GM18907 (cell line): Measurements from ENCODE around the gene PC.

Source experiments
- ATAC-seq: cut with Tn5 transposase; IDR thresholded peaks from one replicate; pipeline ENCODE4 v1.9.1; 2021; ENCODE audit warnings: mild to moderate bottlenecking, moderate library complexity; ENCODE audit not compliant: unreplicated experiment

Gene PC

DNA sequence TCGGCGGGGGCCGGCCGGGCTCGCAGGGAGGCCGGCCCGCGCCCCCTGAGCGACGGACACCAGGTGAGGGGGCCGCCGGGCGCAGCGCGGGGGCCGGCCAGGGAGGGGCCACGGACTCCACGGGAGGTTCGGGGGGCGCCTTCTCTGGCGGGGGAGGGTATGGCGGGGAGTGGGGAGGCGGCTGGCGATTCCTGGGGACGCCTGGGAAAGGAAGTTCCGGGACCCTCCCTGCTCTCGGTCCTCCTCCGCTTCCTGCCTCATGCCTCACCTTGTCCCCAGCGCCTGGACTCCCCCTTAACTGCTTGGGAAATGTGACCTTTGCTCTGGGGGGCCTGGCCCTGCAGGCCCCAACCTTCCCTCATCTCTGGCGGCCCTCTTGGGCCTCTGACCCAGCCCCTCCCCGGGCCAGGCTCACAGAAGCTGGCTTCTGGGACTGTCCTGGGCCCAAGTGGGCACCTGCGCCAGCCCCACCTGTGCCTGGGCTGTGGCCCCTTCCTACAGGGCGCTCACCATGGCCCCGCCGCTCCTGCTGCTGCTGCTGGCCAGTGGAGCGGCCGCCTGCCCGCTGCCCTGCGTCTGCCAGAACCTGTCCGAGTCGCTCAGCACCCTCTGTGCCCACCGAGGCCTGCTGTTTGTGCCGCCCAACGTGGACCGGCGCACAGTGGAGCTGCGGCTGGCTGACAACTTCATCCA, 100.8 kb downstream of the PC start:
- no peak for ATAC-seq

DNA sequence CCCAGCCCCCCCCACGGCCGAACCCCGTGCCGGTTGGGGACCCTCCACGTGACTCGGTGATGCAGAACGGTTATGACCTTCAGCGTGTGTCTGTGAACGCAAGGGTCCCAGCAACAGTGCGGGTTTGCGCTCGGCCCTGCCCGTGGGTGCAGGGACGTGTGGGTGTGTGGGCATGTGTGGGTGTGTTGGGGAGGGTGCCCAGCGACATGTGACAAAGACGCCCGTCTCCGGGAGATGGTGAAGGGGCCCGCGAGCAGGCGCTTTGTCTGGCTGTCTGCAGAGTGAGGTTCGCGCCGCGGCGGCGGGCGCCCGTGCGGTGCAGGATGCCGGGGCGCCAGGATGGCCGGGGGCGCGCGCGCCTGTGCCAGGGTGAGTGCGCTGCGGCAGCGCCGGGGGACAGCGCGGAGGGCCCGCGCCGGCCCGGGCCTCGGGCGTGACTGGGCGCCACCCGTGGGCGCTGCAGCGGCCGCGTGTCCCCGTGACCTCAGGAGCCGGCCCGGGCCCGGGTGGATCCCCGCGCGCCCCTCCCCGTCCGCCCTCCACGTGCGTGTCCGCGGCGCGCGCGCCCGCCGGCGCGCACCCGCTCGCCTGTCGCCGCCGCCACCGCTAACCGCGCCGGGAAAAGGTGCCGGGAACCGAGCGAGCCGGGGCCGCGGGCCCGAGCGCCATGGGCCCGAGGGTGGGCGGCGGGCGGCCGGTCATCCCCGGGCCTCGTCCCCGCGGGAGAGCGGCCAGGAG, 101.5 kb downstream of the PC start, which contains the start of gene LRFN4:
LRFN4 (plus strand) TSS at position 569 of the 738 bp plus-strand sequence. CDS start 681 bp downstream, outside the sequence.
- peak; percentile 31 for ATAC-seq

DNA sequence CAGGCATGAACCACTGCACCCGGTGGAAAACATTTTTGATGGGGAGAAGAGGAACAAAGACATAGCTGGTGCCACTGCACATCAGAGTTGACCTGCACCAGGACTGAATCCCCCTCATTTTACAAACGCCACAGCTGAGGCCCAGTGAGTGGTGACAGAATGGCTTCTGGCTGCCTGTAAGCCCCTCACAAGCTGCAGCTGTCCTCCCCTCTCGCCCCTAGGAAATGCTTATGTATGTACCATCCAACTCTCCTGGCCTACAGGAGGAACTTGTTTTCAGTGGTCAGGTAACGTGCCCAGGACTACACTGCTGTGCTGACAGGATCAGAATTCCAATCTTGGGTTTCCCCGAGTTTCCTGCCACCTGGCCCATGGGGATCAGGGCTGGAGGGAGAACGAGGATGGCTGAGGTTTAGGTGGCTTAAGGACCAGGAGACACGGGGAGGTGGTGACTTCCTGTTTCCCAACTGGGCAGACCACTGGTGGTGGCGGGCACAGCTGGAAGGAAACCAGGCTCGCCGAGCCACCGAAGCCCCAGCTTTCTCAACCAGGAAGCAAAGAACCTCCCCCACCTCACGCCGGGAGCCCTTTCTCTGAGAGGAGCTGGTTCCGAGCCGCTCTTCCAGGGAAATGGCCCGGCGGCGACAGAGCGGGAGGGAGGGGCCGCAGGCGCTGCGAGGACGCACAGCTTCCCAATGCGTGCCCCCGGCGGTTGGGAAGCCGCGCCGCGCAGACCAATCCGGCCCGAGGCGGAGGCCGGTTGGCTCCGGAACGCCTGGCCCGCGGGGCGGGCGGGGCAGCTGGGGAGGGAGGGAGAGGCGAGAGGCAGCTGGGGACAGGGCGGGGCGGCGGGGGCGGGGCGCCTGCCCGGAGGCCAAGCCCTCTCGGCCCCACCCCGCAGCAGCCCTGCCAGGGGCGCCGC, 102.3 kb downstream of the PC start:
- peak; percentile 67 for ATAC-seq

DNA sequence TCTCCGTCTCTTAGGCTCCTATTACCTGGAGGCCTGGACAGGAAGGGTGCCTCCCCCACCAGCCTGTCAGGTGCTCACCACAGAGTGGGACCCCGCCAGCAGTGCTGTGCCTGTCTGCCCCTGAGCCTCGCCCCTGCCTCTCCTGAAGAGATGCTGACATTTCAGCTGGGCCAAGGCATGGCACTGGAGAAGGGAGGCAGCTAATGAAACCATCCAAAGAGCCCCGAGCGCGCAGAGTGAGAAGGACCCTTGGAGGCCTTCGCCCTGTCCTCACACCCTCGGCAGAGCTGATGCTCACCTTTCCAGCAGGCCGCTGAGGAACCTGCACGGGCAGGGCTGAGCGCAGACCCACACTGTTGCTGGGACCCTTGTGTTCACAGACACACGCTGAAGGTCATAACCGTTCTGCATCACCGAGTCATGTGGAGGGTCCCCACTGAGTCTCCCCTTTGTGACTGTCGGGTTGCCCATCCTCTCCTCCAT, 103.4 kb downstream of the PC start:
- ATAC-seq, result no peak

DNA sequence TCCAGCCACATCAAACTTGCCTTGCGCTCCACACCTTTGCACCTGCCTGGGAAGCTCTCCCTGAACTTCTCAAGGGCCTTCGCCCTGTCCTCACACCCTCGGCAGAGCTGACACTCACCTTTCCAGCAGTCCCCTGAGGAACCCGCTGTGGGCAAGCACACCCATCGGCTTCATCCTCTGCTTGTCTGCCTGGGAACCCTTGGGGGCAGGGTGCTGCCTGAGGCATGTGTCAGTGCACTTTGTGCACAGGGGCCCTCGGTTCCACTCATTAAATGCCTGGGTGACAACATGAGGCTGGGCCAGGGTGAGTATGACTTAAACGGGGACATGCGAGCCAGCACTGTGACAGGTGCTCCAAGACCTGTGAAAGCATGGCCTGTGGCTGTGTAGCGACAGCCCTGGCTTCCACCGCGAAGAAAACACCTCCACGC, 103.9 kb downstream of the PC start:
- ATAC-seq, result no peak

DNA sequence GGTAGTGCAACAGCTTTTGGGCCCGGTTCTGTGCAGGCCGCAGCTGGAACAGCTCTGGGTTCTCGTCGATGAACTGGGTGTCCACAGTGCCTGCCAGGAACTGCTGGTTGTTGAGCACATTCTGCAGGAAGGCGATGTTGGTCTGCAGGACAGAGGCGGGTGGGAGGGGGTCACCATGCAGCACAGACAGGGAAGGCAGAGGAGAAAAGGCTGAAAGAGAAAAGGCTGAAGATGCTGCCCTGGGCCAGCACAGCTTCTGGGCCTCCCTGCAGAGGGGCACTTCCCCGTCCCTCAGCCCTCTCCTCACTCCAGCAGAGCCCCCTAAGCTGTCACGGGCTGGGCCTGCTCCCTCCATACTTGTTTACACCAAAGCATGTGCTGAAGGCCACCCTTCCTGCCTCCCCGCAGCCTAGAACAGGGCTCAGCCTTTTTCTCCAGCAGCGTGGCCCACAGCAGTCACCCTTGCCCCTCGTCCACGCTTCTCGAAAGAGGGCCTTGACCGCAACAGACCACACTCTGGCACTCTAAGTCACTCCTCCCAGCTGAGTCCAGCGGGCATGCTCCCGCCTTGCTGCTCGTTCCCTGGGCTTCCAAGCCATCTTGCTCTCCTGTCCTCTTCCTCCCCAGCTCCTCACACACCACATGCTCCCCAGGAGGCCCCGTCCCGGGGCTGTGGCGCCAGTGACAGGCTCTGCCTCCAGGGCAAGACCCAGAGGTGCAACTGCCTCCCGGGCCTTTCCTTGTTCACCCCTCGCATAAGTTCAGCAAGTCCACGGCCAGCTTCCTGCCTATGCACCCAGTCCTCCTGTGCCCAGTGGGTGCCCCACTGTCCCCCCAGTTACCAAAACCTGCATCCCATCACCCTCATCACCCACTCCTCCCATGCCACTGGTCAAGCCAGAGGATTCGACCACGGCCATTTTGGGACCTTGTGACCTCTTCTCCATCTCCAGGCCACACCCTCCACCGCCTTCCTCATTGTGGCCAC, 104.6 kb downstream of the PC start:
- no peak for ATAC-seq

DNA sequence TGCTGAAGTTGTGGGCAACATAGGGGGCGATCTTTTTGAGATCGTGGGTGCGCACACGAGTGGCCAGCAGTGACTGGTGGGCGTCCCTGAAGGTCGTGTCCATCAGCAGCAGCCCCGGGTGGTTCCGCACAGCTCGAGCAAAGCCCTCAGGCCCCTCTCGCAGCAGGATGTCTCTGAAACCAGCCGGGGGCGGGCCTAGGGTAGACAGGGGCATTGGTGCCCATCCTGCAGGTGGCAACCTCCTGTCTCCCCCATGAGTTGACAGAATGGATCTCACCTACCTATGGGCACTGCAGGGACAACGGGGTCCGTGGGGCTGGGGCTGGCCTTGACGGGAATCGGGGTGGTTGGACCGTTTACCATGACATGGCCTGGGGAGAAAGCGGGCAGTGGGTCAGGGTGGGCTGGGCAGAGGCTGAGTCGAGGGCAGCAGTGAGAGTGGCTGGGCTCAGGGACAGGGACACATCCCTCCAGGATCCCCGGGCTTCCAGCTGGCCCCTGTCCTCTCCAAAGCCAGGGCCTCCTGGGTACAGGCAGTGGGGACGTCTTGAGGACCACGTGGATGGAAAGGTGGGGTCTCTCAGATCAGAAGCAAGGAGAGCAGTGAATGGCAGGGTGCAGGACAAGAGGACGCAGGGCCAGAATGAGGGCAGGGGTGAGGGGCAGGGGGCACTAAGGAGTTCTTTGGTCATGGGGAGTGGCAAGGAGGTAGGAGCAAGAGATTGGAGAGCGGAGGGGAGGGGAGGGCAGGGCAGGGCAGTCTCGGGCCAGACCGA, 105.5 kb downstream of the PC start:
- no peak for ATAC-seq

DNA sequence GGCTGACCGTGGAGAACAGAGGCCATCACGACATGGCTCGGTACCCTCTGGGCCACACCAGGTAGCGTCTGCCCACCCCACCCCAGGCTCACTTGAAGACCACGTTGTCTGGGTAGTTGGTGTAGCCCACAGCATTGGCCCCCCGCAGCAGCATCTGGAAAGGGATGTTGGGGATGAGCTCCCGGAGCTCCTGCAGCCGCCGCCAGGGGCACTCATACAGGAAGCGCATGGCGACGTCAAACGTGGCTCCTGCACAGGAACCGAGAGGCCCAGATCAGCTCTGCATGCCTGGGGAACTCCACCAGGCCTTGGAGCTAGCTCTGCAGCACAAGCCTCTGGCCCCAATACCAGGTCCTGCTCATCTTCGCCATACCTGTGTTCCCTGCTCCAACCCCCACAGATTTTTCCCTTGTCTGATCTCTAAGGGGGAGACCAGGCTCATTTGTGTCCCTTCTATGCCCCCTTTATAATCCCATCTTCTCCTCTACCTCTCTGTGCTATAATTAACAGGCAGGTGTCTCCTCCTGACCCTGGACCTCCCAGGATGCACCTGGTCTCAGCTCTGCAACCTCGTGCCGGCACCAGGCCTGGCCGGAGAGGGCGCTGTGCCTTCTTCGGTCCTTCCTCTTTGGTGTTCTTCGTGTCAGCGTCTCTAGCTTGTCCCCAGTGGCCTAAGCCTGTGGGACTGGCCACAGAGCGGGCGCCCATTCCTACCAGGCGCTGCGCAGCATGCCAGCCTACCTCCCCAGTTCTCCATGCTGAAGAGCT, 106.3 kb downstream of the PC start:
- ATAC-seq, result no peak

DNA sequence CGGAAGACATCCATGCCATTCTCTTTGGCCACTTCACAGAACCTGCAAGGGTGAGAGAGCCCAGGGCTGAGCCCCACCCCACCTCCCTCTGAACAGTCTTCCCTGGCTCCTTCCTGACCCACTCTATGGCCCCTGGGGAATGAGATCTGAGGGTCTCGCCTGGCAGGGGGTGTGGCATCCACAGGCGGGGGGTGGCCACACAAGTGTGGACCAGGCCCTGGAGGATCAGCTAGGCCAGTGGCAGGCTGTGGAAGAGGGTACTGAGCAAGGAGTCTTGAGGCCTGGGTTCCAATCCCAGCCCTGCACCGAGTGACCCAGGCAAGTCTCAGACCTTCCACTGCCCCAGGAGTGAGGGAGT, 107.0 kb downstream of the PC start:
- no peak for ATAC-seq

DNA sequence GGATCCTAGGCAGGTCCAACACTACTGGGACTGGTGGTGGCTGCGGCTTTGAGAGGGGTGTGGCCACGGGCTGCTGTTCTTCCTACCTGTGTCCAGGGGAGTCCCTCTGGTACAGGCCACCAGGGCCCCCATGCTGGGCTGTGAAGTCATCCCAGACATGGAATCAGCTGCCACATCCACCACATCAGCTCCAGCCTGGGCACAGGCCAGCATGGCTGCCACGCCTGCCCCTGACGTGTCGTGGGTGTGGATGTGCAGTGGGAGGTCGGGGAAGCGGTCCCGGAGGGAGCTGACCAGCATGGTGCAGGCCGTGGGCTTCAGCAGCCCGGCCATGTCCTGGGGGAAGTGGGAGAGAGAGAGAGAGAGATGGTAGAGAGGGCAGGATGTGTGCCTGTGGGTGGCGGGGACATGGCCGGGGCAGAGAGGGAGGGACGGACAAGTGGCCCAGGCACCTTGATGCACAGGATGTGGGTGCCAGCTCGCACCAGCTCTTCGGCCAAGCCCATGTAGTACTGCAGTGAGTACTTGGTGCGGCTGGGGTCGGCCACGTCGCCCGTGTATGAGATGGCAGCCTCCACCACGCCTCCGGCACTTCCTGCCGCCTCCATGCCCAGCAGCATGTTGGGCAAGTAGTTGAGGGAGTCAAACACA, 107.5 kb downstream of the PC start:
- no peak for ATAC-seq

DNA sequence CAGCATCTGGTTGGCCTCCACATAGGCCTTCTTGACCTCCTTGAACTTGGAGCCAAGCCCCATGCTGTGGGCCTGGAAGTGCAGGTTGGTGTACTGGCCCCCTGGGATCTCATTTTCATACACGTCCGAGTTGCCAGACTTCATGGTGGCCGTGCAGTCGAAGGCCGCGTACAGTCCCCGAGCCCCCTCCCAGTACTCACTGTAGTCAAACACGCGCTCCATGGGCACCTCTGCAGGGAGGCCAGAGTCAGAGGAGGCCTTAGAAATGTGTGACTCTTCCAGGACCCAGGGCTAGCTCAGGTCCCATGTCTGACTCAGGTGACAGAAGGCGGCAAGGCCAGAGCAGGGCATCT, 108.0 kb downstream of the PC start:
- no peak for ATAC-seq

DNA sequence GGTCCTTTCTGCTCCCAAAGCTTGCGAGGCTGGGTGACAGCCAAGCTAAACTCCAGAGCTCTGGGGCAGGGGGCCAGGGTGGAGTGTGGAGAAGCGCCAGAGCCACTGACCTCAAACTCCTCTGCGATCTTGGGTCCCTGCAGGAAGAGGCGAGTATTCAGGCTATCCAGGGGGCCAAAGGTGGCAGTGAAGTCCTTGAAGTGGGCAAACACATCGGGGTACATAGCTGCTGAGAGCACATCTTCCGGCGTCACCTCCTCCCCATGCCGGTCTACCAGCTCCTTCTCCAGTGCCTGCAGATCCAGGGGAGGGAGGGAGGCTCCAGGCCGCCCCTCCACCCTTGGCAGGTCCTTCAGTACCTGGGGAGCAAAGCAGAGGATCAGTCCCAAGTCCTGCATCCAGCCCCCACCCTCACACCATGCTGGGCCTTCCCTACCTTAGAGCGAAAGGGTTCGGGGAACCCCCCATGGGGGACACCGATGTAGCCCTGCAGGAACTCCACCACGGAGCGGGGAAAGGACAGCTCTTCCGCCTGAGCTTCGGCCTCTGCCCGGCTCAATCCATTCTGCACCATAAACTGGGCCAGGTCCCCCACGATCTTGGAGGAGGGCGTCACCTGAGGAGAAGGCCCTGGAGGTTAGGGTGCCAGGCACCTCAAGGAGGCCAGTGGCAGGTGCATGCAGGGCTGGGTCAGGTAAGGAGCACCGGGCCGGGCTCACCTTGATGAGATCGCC, 108.5 kb downstream of the PC start:
- no peak for ATAC-seq

DNA sequence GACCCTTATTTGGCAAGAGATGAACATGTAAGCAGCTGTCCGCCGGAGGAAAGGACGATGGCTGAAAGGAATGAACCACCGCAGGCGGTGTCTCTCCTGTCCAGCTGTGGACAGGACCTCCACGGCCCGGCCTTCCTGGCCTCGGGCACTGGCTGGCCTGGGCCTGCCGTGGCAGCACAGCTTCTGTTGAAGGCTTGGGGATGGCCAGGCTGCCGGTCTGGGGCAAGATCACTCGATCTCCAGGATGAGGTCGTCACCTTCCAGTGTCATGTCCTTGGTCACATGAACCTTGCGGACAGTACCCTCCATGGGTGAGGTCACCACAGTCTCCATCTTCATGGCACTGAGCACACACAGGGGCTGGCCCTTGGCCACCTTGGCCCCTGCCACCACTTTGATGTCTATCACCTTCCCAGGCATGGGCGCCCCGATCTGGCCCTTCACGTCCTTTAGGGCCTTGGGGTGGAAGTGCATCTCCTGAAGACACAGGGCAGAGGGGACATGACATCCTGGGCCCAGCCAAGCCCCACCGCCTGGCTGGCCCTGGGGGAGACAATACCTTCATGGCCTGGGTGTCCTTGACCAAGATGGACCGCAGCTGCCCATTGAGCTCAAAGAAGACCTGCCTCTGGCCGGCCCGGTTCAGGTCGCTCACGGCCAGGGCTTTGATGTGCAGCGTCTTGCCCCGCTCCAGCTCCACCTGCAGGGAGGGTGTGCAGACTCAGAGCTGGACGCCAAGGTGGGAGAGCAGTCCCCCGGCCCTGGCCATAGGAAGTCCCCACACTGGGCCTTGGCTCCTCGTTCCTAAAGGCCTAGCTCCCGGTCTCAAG, 109.3 kb downstream of the PC start:
- no peak for ATAC-seq

DNA sequence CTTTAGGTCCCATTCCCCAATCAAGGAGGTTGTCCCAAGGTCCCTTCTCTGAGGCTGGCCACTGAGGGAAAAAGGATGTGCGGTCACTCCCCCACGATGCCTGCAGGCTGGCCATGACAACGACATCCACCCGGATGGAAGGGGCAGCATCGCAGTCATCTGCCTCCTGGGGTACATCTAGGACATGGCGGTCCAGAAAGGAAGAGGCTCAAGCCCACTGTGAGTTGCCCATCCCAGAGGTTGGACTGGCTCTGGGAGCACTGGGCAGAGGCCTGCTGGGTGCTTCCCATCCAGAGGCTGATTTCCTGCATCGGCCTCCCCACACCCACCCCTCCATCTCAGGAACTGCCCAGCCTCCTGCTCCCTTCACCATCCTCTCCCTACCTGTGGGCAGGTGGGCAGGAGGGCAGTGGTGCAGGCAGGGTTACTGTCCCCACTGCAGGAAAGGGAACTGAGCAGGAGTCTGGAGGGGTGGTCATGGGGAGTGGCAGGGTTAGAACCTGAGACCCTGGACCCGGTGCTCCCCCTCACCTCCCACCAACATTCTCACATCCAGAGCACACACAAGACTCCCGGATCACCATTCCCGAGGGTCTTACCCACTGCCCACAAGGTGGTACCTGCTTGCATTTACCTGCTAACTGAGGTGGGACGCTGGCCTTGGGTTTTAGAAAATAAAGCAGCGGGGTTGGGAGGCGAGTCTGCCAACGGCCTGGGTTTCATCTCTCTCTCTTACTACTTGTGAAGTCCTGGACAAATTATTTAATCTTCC, 110.5 kb downstream of the PC start:
- no peak for ATAC-seq

DNA sequence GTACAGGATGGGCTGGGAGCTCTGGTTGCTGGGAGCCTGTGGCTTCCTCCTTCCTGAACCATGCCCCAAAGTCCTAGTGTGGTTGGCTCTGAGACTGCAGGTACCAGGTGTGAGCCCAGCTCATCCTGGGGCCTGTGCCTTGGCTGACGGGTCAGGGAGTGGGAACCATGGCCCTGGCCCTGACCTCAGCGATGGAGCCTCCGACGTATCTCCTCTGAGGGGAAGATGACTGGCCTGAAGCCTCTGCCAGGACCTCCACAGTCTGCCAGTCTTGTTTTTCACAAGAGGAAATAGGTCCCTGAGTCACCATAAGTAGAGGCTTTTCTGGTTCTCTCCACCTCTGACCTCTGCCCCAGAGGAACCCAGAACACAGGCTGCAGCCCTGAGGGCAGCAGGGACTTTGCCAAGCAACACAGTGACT, 111.5 kb downstream of the PC start:
- no peak for ATAC-seq

DNA sequence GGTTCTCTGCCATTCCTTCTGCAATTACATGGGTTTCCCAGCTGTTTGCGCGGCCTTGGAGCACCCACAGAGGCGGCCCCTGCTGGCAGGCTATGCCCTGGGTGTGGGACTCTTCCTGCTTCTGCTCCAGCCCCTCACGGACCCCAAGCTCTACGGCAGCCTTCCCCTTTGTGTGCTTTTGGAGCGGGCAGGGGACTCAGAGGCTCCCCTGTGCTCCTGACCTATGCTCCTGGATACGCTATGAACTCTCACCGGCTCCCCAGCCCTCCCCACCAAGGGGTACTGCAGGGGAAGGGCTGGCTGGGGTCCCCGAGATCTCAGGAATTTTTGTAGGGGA, 112.3 kb downstream of the PC start:
- ATAC-seq, result no peak
